ENCODE data around the gene CORO2B.
"Not testable (repeated sequence)": the region's sequence is repeated elsewhere in the genome, so short reads cannot be mapped to it uniquely, and the experiment has no call there.

The CORO2B gene

GRCh38 chr15:68593341-68593740 lies 14.5 kb downstream of the CORO2B start:
- DNase-seq: no peak

- DNase-seq: no peak
These were observed 15.2 kb downstream of the CORO2B start for GRCh38 chr15:68593828-68594532.

- DNase-seq: no peak
These were observed 15.9 kb downstream of the CORO2B start for GRCh38 chr15:68594533-68595259.

- no peak for DNase-seq
These were observed 16.4 kb downstream of the CORO2B start for GRCh38 chr15:68595260-68595564.

GRCh38 chr15:68595761-68596160 lies 17.0 kb downstream of the CORO2B start:
- DNase-seq: no peak

- no peak for DNase-seq
These were observed 17.9 kb downstream of the CORO2B start for GRCh38 chr15:68596691-68597090.

GRCh38 chr15:68597581-68597980 lies 18.8 kb downstream of the CORO2B start:
- DNase-seq: no peak

- DNase-seq: no peak
These were observed 19.7 kb downstream of the CORO2B start for GRCh38 chr15:68598171-68599152.

GRCh38 chr15:68599153-68599545 lies 20.4 kb downstream of the CORO2B start:
- no peak for DNase-seq

- no peak for DNase-seq
These were observed 20.8 kb downstream of the CORO2B start for GRCh38 chr15:68599560-68600071.

- DNase-seq: no peak
These were observed 22.7 kb downstream of the CORO2B start for GRCh38 chr15:68601206-68602197.

- DNase-seq: no peak
These were observed 23.8 kb downstream of the CORO2B start for GRCh38 chr15:68602459-68603215.

GRCh38 chr15:68603216-68603595 lies 24.4 kb downstream of the CORO2B start:
- no peak for DNase-seq

- no peak for DNase-seq
These were observed 25.2 kb downstream of the CORO2B start for GRCh38 chr15:68603951-68604350.

GRCh38 chr15:68604840-68605478 lies 26.2 kb downstream of the CORO2B start:
- not testable (repeated sequence) for DNase-seq

GRCh38 chr15:68606375-68606774 lies 27.6 kb downstream of the CORO2B start:
- no peak for DNase-seq

GRCh38 chr15:68608206-68608843 lies 29.5 kb downstream of the CORO2B start:
- DNase-seq: no peak

GRCh38 chr15:68608844-68609232 lies 30.0 kb downstream of the CORO2B start:
- no peak for DNase-seq

GRCh38 chr15:68609629-68610028 lies 30.8 kb downstream of the CORO2B start:
- no peak for DNase-seq

GRCh38 chr15:68610825-68611224 lies 32.0 kb downstream of the CORO2B start:
- no peak for DNase-seq
